Neural cell (in vitro differentiated cells): ENCODE measurements around the gene CEP350. TPM values are rescaled to one million over a fixed set of nuclear protein-coding genes. Genes with fewer than 3 reads are reported as not detected.

Experiments
- H2AFZ ChIP-seq: fragments of 200-600, 300-800 bp; sonication (generic), shearing (Covaris generic); 2 replicates; pipeline ENCODE4 v1.6.0; 2014; ENCODE audit warnings: low read depth, mild to moderate bottlenecking, antibody characterized with exemption, low read length, moderate library complexity
- H3F3A ChIP-seq: fragments of 200-600 bp; shearing (Covaris generic); 2 replicates; pipeline ENCODE4 v1.6.1; 2016; ENCODE audit warnings: mild to moderate bottlenecking, moderate library complexity, mixed read lengths, antibody characterized with exemption, low read length; ENCODE audit not compliant: insufficient read depth, poor library complexity, severe bottlenecking
- H3K27ac ChIP-seq: fragments of 200-600, 300-800 bp; sonication (generic), shearing (Covaris generic); 2 replicates; pipeline ENCODE4 v1.5.1; 2014; ENCODE audit warnings: mild to moderate bottlenecking, low read length, moderate library complexity
- H3K27me3 ChIP-seq: fragments of 300-800, 200-600 bp; sonication (generic), shearing (Covaris generic); 2 replicates; pipeline ENCODE4 v1.6.0; 2014; ENCODE audit warnings: mild to moderate bottlenecking, low read depth, low read length, moderate library complexity; ENCODE audit not compliant: insufficient read depth
- H3K36me3 ChIP-seq: fragments of 300-800, 200-600 bp; sonication (generic), shearing (Covaris generic); 2 replicates; pipeline ENCODE4 v1.5.1; 2014; ENCODE audit warnings: mild to moderate bottlenecking, antibody characterized with exemption, low read length, moderate library complexity; ENCODE audit not compliant: insufficient read depth
- H3K4me2 ChIP-seq: fragments of 300-800, 200-600 bp; sonication (generic), shearing (Covaris generic); 2 replicates; pipeline ENCODE4 v1.6.0; 2014; ENCODE audit warnings: mild to moderate bottlenecking, low read length
- H3K4me3 ChIP-seq: fragments of 300-800, 200-600 bp; sonication (generic), shearing (Covaris generic); 2 replicates; pipeline ENCODE4 v1.5.1; 2014; ENCODE audit warnings: mild to moderate bottlenecking, low read length, moderate library complexity
- H3K79me2 ChIP-seq: fragments of 200-600 bp; shearing (Covaris generic); replicated peaks from 2 replicates; pipeline ENCODE4 v1.6.0; 2014; ENCODE audit warnings: mild to moderate bottlenecking, low read length, moderate library complexity; ENCODE audit not compliant: insufficient read depth
- H3K9ac ChIP-seq: fragments of 300-800, 200-600 bp; sonication (generic), shearing (Covaris generic); 2 replicates; pipeline ENCODE4 v1.6.1; 2016; ENCODE audit warnings: mild to moderate bottlenecking, low read length, mixed read lengths
- H3K9me2 ChIP-seq: fragments of 200-600 bp; shearing (Covaris generic); 2 replicates; pipeline ENCODE4 v1.6.1; 2016; ENCODE audit warnings: mild to moderate bottlenecking, low read length, mixed read lengths; ENCODE audit not compliant: insufficient read depth
- H3K9me3 ChIP-seq: fragments of 200-600, 300-800 bp; sonication (generic), shearing (Covaris generic); 2 replicates; pipeline ENCODE4 v1.6.1; 2016; ENCODE audit warnings: mild to moderate bottlenecking, mixed run types, low read length, moderate library complexity, mixed read lengths
- H4K20me1 ChIP-seq: fragments of 200-600 bp; shearing (Covaris generic); 2 replicates; pipeline ENCODE4 v1.6.1; 2016; ENCODE audit warnings: mild to moderate bottlenecking, mixed run types; ENCODE audit not compliant: insufficient read depth
- CTCF ChIP-seq: fragments of 450-650 bp; IDR thresholded peaks from 2 replicates; pipeline ENCODE4 v1.5.1; 2014; ENCODE audit warnings: antibody characterized with exemption, mild to moderate bottlenecking, moderate library complexity; ENCODE audit not compliant: poor library complexity, severe bottlenecking
- EP300 ChIP-seq: fragments of 450-650 bp; conservative IDR thresholded peaks from 2 replicates; pipeline ENCODE4 v1.6.1; 2014; ENCODE audit warnings: antibody characterized with exemption, mild to moderate bottlenecking, moderate library complexity; ENCODE audit not compliant: poor library complexity, severe bottlenecking
- EZH2 ChIP-seq: fragments of 200-600, 300-800 bp; shearing (Covaris generic), sonication (generic); IDR thresholded peaks from 2 replicates; pipeline ENCODE4 v1.6.1; 2014; ENCODE audit warnings: antibody characterized with exemption, low read length, borderline replicate concordance, mild to moderate bottlenecking; ENCODE audit not compliant: insufficient read depth, poor library complexity, severe bottlenecking
- MXI1 ChIP-seq: fragments of 450-650 bp; conservative IDR thresholded peaks from 2 replicates; pipeline ENCODE4 v1.6.1; 2014; ENCODE audit warnings: antibody characterized with exemption, mild to moderate bottlenecking; ENCODE audit not compliant: poor library complexity, severe bottlenecking
- POLR2AphosphoS5 ChIP-seq: IDR thresholded peaks from 2 replicates; pipeline ENCODE4 v1.6.1; 2012
- RAD21 ChIP-seq: fragments of 450-650 bp; conservative IDR thresholded peaks from 2 replicates; pipeline ENCODE4 v1.6.1; 2014; ENCODE audit warnings: antibody characterized with exemption, mild to moderate bottlenecking, moderate library complexity
- REST ChIP-seq: IDR thresholded peaks from 2 replicates; pipeline ENCODE4 v1.6.1; 2012; ENCODE audit warnings: borderline replicate concordance
- SMC3 ChIP-seq: fragments of 450-650 bp; conservative IDR thresholded peaks from 2 replicates; pipeline ENCODE4 v1.6.1; 2014; ENCODE audit warnings: antibody characterized with exemption, mild to moderate bottlenecking, moderate library complexity; ENCODE audit not compliant: poor library complexity
- TAF1 ChIP-seq: IDR thresholded peaks from 2 replicates; pipeline ENCODE4 v1.6.1; 2012; ENCODE audit warnings: low read depth
- polyA plus RNA-seq: library from polyadenylated mRNA; depleted of rRNA; stranded (reverse); fragments of >200 nt; gene quantifications from 2 replicates; pipeline ENCODE4 v1.2.3, GENCODE V29; 2014

The CEP350 gene
- polyA plus RNA-seq, 1 donor from 2014 or later = 28.1 TPM

- Histone ChIP-seq H3F3A (no peaks in the 10 kb centered on the region), H3K27ac (no peak overlapping the region), H4K20me1 (no peaks in the 10 kb centered on the region), H3K9me3 (no peaks in the 10 kb centered on the region), H3K27me3 (no peaks in the 10 kb centered on the region), H3K36me3 (no peaks in the 10 kb centered on the region), H3K4me2 (no peak overlapping the region), H3K79me2 (no peaks in the 10 kb centered on the region), H3K9ac (no peak overlapping the region), H3K4me3 (no peak overlapping the region), H2AFZ (no peak overlapping the region), H3K9me2 (no peaks in the 10 kb centered on the region)
- TF ChIP-seq SMC3 = no peak
- no peak for TF ChIP-seq EP300
- TF ChIP-seq REST = no peak
- TF ChIP-seq POLR2AphosphoS5 = no peak
- TF ChIP-seq EZH2 = no peak
- TF ChIP-seq RAD21 = no peak
- TF ChIP-seq TAF1 = no peak
- TF ChIP-seq MXI1 = no peak
- no peak for TF ChIP-seq CTCF
These were observed 165.2 kb downstream of the CEP350 start for GRCh38 chr1:180119837-180120236.

- Histone ChIP-seq H3F3A (no peaks in the 10 kb centered on the region), H3K4me2 (no peak overlapping the region), H3K79me2 (no peaks in the 10 kb centered on the region), H3K4me3 (no peak overlapping the region), H3K9ac (no peak overlapping the region), H3K9me3 (no peaks in the 10 kb centered on the region), H3K9me2 (no peaks in the 10 kb centered on the region), H3K27ac (no peak overlapping the region), H4K20me1 (no peaks in the 10 kb centered on the region), H2AFZ (no peak overlapping the region), H3K27me3 (no peaks in the 10 kb centered on the region), H3K36me3 (no peaks in the 10 kb centered on the region)
- TF ChIP-seq EZH2 (no peak), TAF1 (no peak), REST (no peak), CTCF (no peak), EP300 (no peak), SMC3 (no peak), POLR2AphosphoS5 (no peak), RAD21 (no peak), MXI1 (no peak)
These were observed 168.9 kb downstream of the CEP350 start for GRCh38 chr1:180123463-180123936.
